Epithelial cell of prostate (primary cell): Measurements from ENCODE around the gene RAVER2.
"Not testable (repeated sequence)": the region's sequence is repeated elsewhere in the genome, so short reads cannot be mapped to it uniquely, and the experiment has no call there.

Source experiments
- DNase-seq: peaks from one replicate; pipeline ENCODE4 v3.0.0-alpha.2; 2011; ENCODE audit warnings: low read depth, low spot score
- H3K27ac ChIP-seq: fragments of 450-650 bp; 2 replicates; pipeline ENCODE4 v1.5.1; 2017; ENCODE audit warnings: mild to moderate bottlenecking

The RAVER2 gene

GRCh38 chr1:64798872-64799271 is 54.0 kb downstream of the RAVER2 start:
- no peak overlapping the region for H3K27ac ChIP-seq
- DNase-seq: no peak

GRCh38 chr1:64801851-64802523 is 57.1 kb downstream of the RAVER2 start:
- no peak for DNase-seq
- no peak overlapping the region for H3K27ac ChIP-seq

- H3K27ac ChIP-seq: no peak overlapping the region
- DNase-seq: no peak
Measured at GRCh38 chr1:64809309-64809708, 64.4 kb downstream of the RAVER2 start.

GRCh38 chr1:64810001-64810400 is 65.1 kb downstream of the RAVER2 start:
- DNase-seq: no peak
- no peak overlapping the region for H3K27ac ChIP-seq

GRCh38 chr1:64811131-64811530 is 66.3 kb downstream of the RAVER2 start:
- no peak for DNase-seq
- no peak overlapping the region for H3K27ac ChIP-seq

GRCh38 chr1:64814427-64814826 is 69.6 kb downstream of the RAVER2 start:
- no peak for DNase-seq
- H3K27ac ChIP-seq: no peak overlapping the region

GRCh38 chr1:64817364-64817763 is 72.5 kb downstream of the RAVER2 start:
- not testable (repeated sequence) for H3K27ac ChIP-seq, DNase-seq

- DNase-seq, H3K27ac ChIP-seq: not testable (repeated sequence)
Measured at GRCh38 chr1:64820572-64820971, 75.7 kb downstream of the RAVER2 start.

GRCh38 chr1:64822621-64823020 is 77.7 kb downstream of the RAVER2 start:
- no peak for DNase-seq
- no peak overlapping the region for H3K27ac ChIP-seq

GRCh38 chr1:64823691-64824476 is 79.0 kb downstream of the RAVER2 start:
- peak; percentile 12 for DNase-seq
- H3K27ac ChIP-seq: no peak overlapping the region

GRCh38 chr1:64826991-64827390 is 82.1 kb downstream of the RAVER2 start:
- no peak overlapping the region for H3K27ac ChIP-seq
- DNase-seq: no peak

GRCh38 chr1:64828829-64829228 is 84.0 kb downstream of the RAVER2 start:
- H3K27ac ChIP-seq: no peak overlapping the region
- no peak for DNase-seq

- H3K27ac ChIP-seq: no peak overlapping the region
Measured at GRCh38 chr1:64829411-64830029, 84.6 kb downstream of the RAVER2 start.

GRCh38 chr1:64830030-64830651 is 85.3 kb downstream of the RAVER2 start:
- no peak for DNase-seq
- H3K27ac ChIP-seq: no peak overlapping the region

More at GRCh38 chr1:64829411-64830029, 84.6 kb downstream of the RAVER2 start:
- no peak for DNase-seq

- DNase-seq: peak; percentile 39
- no peak overlapping the region for H3K27ac ChIP-seq
Measured at GRCh38 chr1:64834734-64835133, 89.9 kb downstream of the RAVER2 start.

GRCh38 chr1:64836802-64837201 is 91.9 kb downstream of the RAVER2 start:
- H3K27ac ChIP-seq: no peak overlapping the region

GRCh38 chr1:64838486-64838885 is 93.6 kb downstream of the RAVER2 start:
- DNase-seq: no peak
- no peak overlapping the region for H3K27ac ChIP-seq

More at GRCh38 chr1:64836802-64837201, 91.9 kb downstream of the RAVER2 start:
- DNase-seq: no peak

- no peak for DNase-seq
- H3K27ac ChIP-seq: no peak overlapping the region
Measured at GRCh38 chr1:64839261-64839660, 94.4 kb downstream of the RAVER2 start.

- DNase-seq: no peak
- H3K27ac ChIP-seq: no peak overlapping the region
Measured at GRCh38 chr1:64839732-64840405, 95.0 kb downstream of the RAVER2 start.
